HG02642 (cell line): Measurements from ENCODE around the gene FTSJ3.
"Not testable (repeated sequence)": the region's sequence is repeated elsewhere in the genome, so short reads cannot be mapped to it uniquely, and the experiment has no call there.

Experiments
- ATAC-seq: cut with Tn5 transposase; IDR thresholded peaks from one replicate; pipeline ENCODE4 v1.9.1; 2021; ENCODE audit warnings: mild to moderate bottlenecking; ENCODE audit not compliant: unreplicated experiment, poor library complexity

Gene FTSJ3

GRCh38 chr17:63843387-63843888 is 16.0 kb upstream of the FTSJ3 start:
- ATAC-seq, result not testable (repeated sequence)

- ATAC-seq, result peak; percentile 85
These were observed 15.3 kb upstream of the FTSJ3 start, which contains the start of gene SMARCD2 for GRCh38 chr17:63842540-63843386. Gene SMARCD2 (minus strand): TSS chr17:63842685. CDS start chr17:63842674, 11 bp downstream.

GRCh38 chr17:63842173-63842539 is 14.7 kb upstream of the FTSJ3 start:
- peak; percentile 29 for ATAC-seq

GRCh38 chr17:63841350-63842172 is 14.1 kb upstream of the FTSJ3 start:
- ATAC-seq, result no peak

GRCh38 chr17:63840591-63841349 is 13.3 kb upstream of the FTSJ3 start:
- no peak for ATAC-seq

GRCh38 chr17:63838631-63839171 is 11.2 kb upstream of the FTSJ3 start:
- ATAC-seq, result no peak

- ATAC-seq, result no peak
These were observed 10.6 kb upstream of the FTSJ3 start for GRCh38 chr17:63837962-63838600.

- no peak for ATAC-seq
These were observed 10.0 kb upstream of the FTSJ3 start for GRCh38 chr17:63837480-63837879.

- ATAC-seq, result no peak
These were observed 9.3 kb upstream of the FTSJ3 start for GRCh38 chr17:63836811-63837210.

GRCh38 chr17:63835167-63835720 is 7.8 kb upstream of the FTSJ3 start:
- ATAC-seq, result no peak

GRCh38 chr17:63834431-63835166 is 7.1 kb upstream of the FTSJ3 start:
- peak; percentile 58 for ATAC-seq

GRCh38 chr17:63833741-63834373 is 6.4 kb upstream of the FTSJ3 start:
- ATAC-seq, result no peak

GRCh38 chr17:63833026-63833740 is 5.7 kb upstream of the FTSJ3 start:
- ATAC-seq, result no peak

GRCh38 chr17:63832455-63832854 is 5.0 kb upstream of the FTSJ3 start:
- ATAC-seq, result no peak

- ATAC-seq, result no peak
These were observed 4.6 kb upstream of the FTSJ3 start for GRCh38 chr17:63832014-63832413.

GRCh38 chr17:63831505-63831904 is 4.0 kb upstream of the FTSJ3 start:
- no peak for ATAC-seq

GRCh38 chr17:63830904-63831491 is 3.5 kb upstream of the FTSJ3 start:
- no peak for ATAC-seq
